K562 (cell line): ENCODE results near the gene SET. TPM values are rescaled to one million over a fixed set of nuclear protein-coding genes. Genes with fewer than 3 reads are reported as not detected.

ENCODE experiments used
- CHD7 ChIP-seq: fragments of 200-600 bp; sonication (generic); IDR thresholded peaks from one replicate; pipeline ENCODE4 v1.6.1; 2012; ENCODE audit warnings: mild to moderate bottlenecking, low read depth, low read length, inconsistent platforms
- FOXP1 ChIP-seq: sonication (generic); formaldehyde crosslinking; IDR thresholded peaks from 2 replicates; pipeline ENCODE4 v1.8.0; 2022; ENCODE audit warnings: mild to moderate bottlenecking, missing genetic modification reagents
- GTF2F1 ChIP-seq: IDR thresholded peaks from 2 replicates; pipeline ENCODE4 v1.6.1; 2011; ENCODE audit warnings: low read depth, low read length, improper control_type of control experiment
- HCFC1 ChIP-seq: IDR thresholded peaks from 2 replicates; pipeline ENCODE4 v1.6.1; 2012; ENCODE audit warnings: low read depth, low read length, improper control_type of control experiment
- IRF9 ChIP-seq: fragments of 450-650 bp; IDR thresholded peaks from 2 replicates; pipeline ENCODE4 v1.6.1; 2016; ENCODE audit warnings: missing biosample characterization, missing genetic modification characterization
- MAFF ChIP-seq: IDR thresholded peaks from 2 replicates; pipeline ENCODE4 v1.6.1; 2012; ENCODE audit warnings: low read length, improper control_type of control experiment
- MYNN ChIP-seq, 2 experiments: sonication (generic); formaldehyde crosslinking in 1 of 2; IDR thresholded peaks; 2 replicates each; pipeline versions ENCODE4 v1.5.0 to v1.6.1; 2016 to 2020; ENCODE audit warnings: antibody characterized with exemption in 1 of 2, missing genetic modification reagents in 1 of 2
- NONO ChIP-seq, 2 experiments: fragments of 200-400 bp in 1 of 2; fragments of 450-650 bp in 1 of 2; formaldehyde crosslinking in 1 of 2; IDR thresholded peaks; 2 replicates each; pipeline ENCODE4 v1.6.1; 2017; ENCODE audit warnings: low read depth in 2 of 2, mild to moderate bottlenecking in 2 of 2, moderate library complexity in 2 of 2, low read length in 1 of 2
- POLR3A ChIP-seq: IDR thresholded peaks from 2 replicates; pipeline ENCODE4 v1.6.1; 2011; ENCODE audit warnings: borderline replicate concordance, mild to moderate bottlenecking, moderate library complexity; ENCODE audit not compliant: insufficient read length, insufficient read depth; ENCODE audit errors: extremely low read depth
- PTBP1 ChIP-seq: fragments of 200-400 bp; formaldehyde crosslinking; IDR thresholded peaks from 2 replicates; pipeline ENCODE4 v1.6.1; 2017; ENCODE audit warnings: low read depth, low read length
- ZNF134 ChIP-seq: fragments of 250-450 bp; sonication (Bioruptor Pico); conservative IDR thresholded peaks from 2 replicates; pipeline ENCODE4 v1.4.0; 2020
- ZNF408 ChIP-seq: fragments of 250-450 bp; sonication (Bioruptor Pico); IDR thresholded peaks from 2 replicates; pipeline ENCODE4 v1.4.0; 2020; ENCODE audit warnings: low read depth, mild to moderate bottlenecking, moderate library complexity
- ZSCAN32 ChIP-seq: fragments of 450-650 bp; formaldehyde crosslinking; IDR thresholded peaks from 2 replicates; pipeline ENCODE4 v1.4.0; 2020; ENCODE audit warnings: mild to moderate bottlenecking, moderate library complexity
- polyA plus RNA-seq, 8 experiments: library from polyadenylated mRNA; depleted of rRNA in 4 of 8; stranded (reverse) in 5 of 8; unstranded in 3 of 8; fragments of >200 nt; fragmentation: Nextera tagmentation in 2 of 8; fragmentation: Illumina TruSeq in 1 of 8; extraction: Ambion mirVana in 2 of 8; extraction: Trizol in 1 of 8; gene quantifications; 2 replicates each; pipeline versions ENCODE4 v1.2.1 to v1.2.3, GENCODE V29; 2011 to 2014; ENCODE audit warnings: inconsistent platforms in 1 of 8, missing spikeins in 1 of 8
- total RNA-seq, 7 experiments: library from RNA; depleted of rRNA in 6 of 7; stranded (reverse); fragments of >200 nt in 6 of 7; fragmentation: Illumina TruSeq in 2 of 7; extraction: Trizol in 2 of 7; gene quantifications; 2 replicates each; pipeline versions ENCODE4 v1.2.1 to v1.2.3, GENCODE V29; 2011 to 2021; ENCODE audit warnings: low replicate concordance in 1 of 7
- TF ChIP-seq, protein P1 (sequence below), 2 experiments: fragments of 450-650 bp; IDR thresholded peaks; 2 replicates each; pipeline ENCODE4 v1.6.1; 2016

SET gene
- total and polyA plus RNA-seq, 9 of the 15 experiments (the other 6 are each of a cell fraction or from before 2014, with no cell fraction given), result 404 to 1,447 (median 907) TPM

DNA sequence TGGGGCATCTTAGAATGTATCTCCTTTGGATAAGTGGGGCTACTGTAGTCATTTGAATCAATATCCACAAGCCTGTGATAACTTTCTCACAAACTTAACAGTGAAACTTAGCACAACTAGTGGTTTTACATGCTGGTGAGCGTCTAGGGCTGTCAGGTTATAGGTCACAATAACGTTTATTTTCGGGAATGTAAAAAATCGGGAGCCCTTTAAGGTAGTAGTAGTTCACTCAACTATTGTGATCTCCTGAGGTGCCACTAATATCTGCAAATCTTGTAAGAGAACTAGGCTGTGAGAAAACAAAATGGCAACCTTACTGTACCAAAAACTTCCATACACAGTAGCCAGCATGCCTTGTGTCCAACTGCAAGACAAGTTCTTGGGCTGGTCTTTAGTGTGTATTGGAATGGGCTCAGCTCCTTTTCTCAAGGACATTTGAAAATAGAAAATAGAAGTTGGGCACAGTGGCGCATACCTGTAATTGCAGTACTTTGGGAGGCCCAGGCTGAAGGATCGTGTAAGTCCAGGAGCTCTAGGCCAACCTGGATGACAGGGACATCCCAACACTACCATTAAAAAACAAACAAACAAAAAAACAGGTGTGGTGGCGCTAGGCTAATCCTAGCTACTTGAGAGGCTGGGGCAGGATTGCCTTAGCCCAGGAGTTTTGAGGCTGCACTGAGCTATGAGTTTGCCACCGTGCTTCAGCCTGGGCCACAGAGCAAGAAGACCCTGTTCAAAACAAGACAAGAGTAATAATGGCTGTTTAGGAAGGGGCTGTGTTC is 8.1 kb downstream of the SET start (continued):
- TF ChIP-seq CHD7 (no peak), MAFF (no peak), GTF2F1 (no peak), PTBP1 (no peak), MYNN (IDR thresholded peaks at IDR 0.05) (peak; percentile 46), MYNN (CRISPR knock-in tag; IDR thresholded peaks at IDR 0.05) (no peak), ZNF134 (no peak), IRF9 (tag) (no peak), POLR3A (no peak), ZNF408 (CRISPR knock-in tag) (no peak), NONO (IDR thresholded peaks at IDR 0.05; ENCODE audit: low read depth in 2 of 2, low read length in 1 of 2) (no peak), HCFC1 (no peak), ZSCAN32 (CRISPR knock-in tag) (no peak), FOXP1 (CRISPR knock-in tag) (no peak)
- TF ChIP-seq, protein P1, sequence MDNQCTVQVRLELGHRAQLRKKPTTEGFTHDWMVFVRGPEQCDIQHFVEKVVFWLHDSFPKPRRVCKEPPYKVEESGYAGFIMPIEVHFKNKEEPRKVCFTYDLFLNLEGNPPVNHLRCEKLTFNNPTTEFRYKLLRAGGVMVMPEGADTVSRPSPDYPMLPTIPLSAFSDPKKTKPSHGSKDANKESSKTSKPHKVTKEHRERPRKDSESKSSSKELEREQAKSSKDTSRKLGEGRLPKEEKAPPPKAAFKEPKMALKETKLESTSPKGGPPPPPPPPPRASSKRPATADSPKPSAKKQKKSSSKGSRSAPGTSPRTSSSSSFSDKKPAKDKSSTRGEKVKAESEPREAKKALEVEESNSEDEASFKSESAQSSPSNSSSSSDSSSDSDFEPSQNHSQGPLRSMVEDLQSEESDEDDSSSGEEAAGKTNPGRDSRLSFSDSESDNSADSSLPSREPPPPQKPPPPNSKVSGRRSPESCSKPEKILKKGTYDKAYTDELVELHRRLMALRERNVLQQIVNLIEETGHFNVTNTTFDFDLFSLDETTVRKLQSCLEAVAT (IDR thresholded peaks at IDR 0.05), result no peak
